Activated naive CD8-positive, alpha-beta T cell treated with anti-CD3 and anti-CD28 coated beads, Interleukin-2, amount 50 U/mL, for 24 hours (primary cell): ENCODE measurements around the gene MED13L.
"Not testable (repeated sequence)": the region's sequence is repeated elsewhere in the genome, so short reads cannot be mapped to it uniquely, and the experiment has no call there.

Experiments used
- ATAC-seq: fragments of 150-1000 bp; cut with Tn5 transposase; one replicate; pipeline ENCODE4 v1.10.0; 2021
- DNase-seq: peaks from one replicate; pipeline ENCODE4 v3.0.0; 2021
- H3K27ac Mint-ChIP-seq: one replicate; pipeline ENCODE4 v1.8.0; 2021; ENCODE audit warnings: mild to moderate bottlenecking, mixed read lengths
- H3K27me3 Mint-ChIP-seq: one replicate; pipeline ENCODE4 v1.8.0; 2021; ENCODE audit warnings: mixed read lengths
- H3K36me3 Mint-ChIP-seq: one replicate; pipeline ENCODE4 v1.8.0; 2021; ENCODE audit warnings: low read depth, mixed read lengths
- H3K4me1 Mint-ChIP-seq: one replicate; pipeline ENCODE4 v1.8.0; 2021; ENCODE audit warnings: mixed read lengths
- H3K4me3 Mint-ChIP-seq: one replicate; pipeline ENCODE4 v1.8.0; 2021; ENCODE audit warnings: mild to moderate bottlenecking, moderate library complexity, mixed read lengths
- H3K9me3 Mint-ChIP-seq: one replicate; pipeline ENCODE4 v1.8.0; 2021; ENCODE audit warnings: mixed read lengths

The MED13L gene

GRCh38 chr12:116259800-116260577 is 17.5 kb downstream of the MED13L start:
- H3K27ac Mint-ChIP-seq: no peak overlapping the region
- no peak overlapping the region for H3K4me3 Mint-ChIP-seq
- no peaks in the 10 kb centered on the region for H3K9me3 Mint-ChIP-seq
- peaks cover 67% of the 10 kb centered on the region for H3K4me1 Mint-ChIP-seq
- no peaks in the 10 kb centered on the region for H3K27me3 Mint-ChIP-seq
- no peak for DNase-seq
- H3K36me3 Mint-ChIP-seq: no peaks in the 10 kb centered on the region
- no peak for ATAC-seq

GRCh38 chr12:116257826-116258225 is 19.7 kb downstream of the MED13L start:
- no peak overlapping the region for H3K27ac Mint-ChIP-seq
- peaks cover 8% of the 10 kb centered on the region for H3K36me3 Mint-ChIP-seq
- DNase-seq (no peak), ATAC-seq (no peak)
- peaks cover 4% of the 10 kb centered on the region for H3K9me3 Mint-ChIP-seq
- H3K4me3 Mint-ChIP-seq: no peak overlapping the region
- peaks cover 81% of the 10 kb centered on the region for H3K4me1 Mint-ChIP-seq
- no peaks in the 10 kb centered on the region for H3K27me3 Mint-ChIP-seq

- Mint-ChIP-seq H3K4me3 (no peak overlapping the region), H3K27ac (no peak overlapping the region), H3K4me1 (peaks cover 78% of the 10 kb centered on the region), H3K27me3 (no peaks in the 10 kb centered on the region), H3K36me3 (peaks cover 12% of the 10 kb centered on the region), H3K9me3 (peaks cover 10% of the 10 kb centered on the region)
- DNase-seq (no peak), ATAC-seq (no peak)
These were observed 20.3 kb downstream of the MED13L start for GRCh38 chr12:116257215-116257614.

GRCh38 chr12:116249938-116250337 is 27.6 kb downstream of the MED13L start:
- ATAC-seq: no peak
- Mint-ChIP-seq H3K27ac (no peak overlapping the region), H3K9me3 (peaks cover 21% of the 10 kb centered on the region), H3K27me3 (no peaks in the 10 kb centered on the region), H3K4me3 (no peak overlapping the region), H3K36me3 (peaks cover 33% of the 10 kb centered on the region), H3K4me1 (peaks cover 64% of the 10 kb centered on the region)
- no peak for DNase-seq

- Mint-ChIP-seq H3K9me3 (peaks cover 21% of the 10 kb centered on the region), H3K4me1 (peaks cover 64% of the 10 kb centered on the region), H3K27ac (peak overlapping the region; percentile 5), H3K27me3 (no peaks in the 10 kb centered on the region), H3K36me3 (peaks cover 30% of the 10 kb centered on the region), H3K4me3 (no peak overlapping the region)
- no peak for DNase-seq
- ATAC-seq: no peak
These were observed 28.6 kb downstream of the MED13L start for GRCh38 chr12:116248930-116249329.

GRCh38 chr12:116248433-116248832 is 29.1 kb downstream of the MED13L start:
- ATAC-seq (no peak), DNase-seq (no peak)
- peaks cover 29% of the 10 kb centered on the region for H3K36me3 Mint-ChIP-seq
- H3K4me1 Mint-ChIP-seq: peaks cover 69% of the 10 kb centered on the region
- H3K9me3 Mint-ChIP-seq: peaks cover 21% of the 10 kb centered on the region
- no peak overlapping the region for H3K27ac Mint-ChIP-seq
- no peaks in the 10 kb centered on the region for H3K27me3 Mint-ChIP-seq
- no peak overlapping the region for H3K4me3 Mint-ChIP-seq

GRCh38 chr12:116247377-116247776 is 30.1 kb downstream of the MED13L start:
- H3K36me3 Mint-ChIP-seq: peaks cover 22% of the 10 kb centered on the region
- peaks cover 13% of the 10 kb centered on the region for H3K9me3 Mint-ChIP-seq
- H3K4me3 Mint-ChIP-seq: no peak overlapping the region
- peaks cover 70% of the 10 kb centered on the region for H3K4me1 Mint-ChIP-seq
- DNase-seq: no peak
- peak; percentile 78 for ATAC-seq
- H3K27ac Mint-ChIP-seq: no peak overlapping the region
- no peaks in the 10 kb centered on the region for H3K27me3 Mint-ChIP-seq

GRCh38 chr12:116246490-116247179 is 30.9 kb downstream of the MED13L start:
- DNase-seq: no peak
- H3K4me3 Mint-ChIP-seq: no peak overlapping the region

GRCh38 chr12:116245189-116245588 is 32.3 kb downstream of the MED13L start:
- no peak for ATAC-seq
- Mint-ChIP-seq H3K9me3 (peaks cover 4% of the 10 kb centered on the region), H3K4me3 (no peak overlapping the region), H3K4me1 (peaks cover 82% of the 10 kb centered on the region), H3K27me3 (no peaks in the 10 kb centered on the region), H3K36me3 (peaks cover 9% of the 10 kb centered on the region), H3K27ac (no peak overlapping the region)
- no peak for DNase-seq

More at GRCh38 chr12:116246490-116247179, 30.9 kb downstream of the MED13L start:
- Mint-ChIP-seq H3K9me3 (peaks cover 6% of the 10 kb centered on the region), H3K27ac (no peak overlapping the region), H3K27me3 (no peaks in the 10 kb centered on the region), H3K36me3 (peaks cover 15% of the 10 kb centered on the region), H3K4me1 (peaks cover 73% of the 10 kb centered on the region)
- no peak for ATAC-seq

GRCh38 chr12:116244474-116245090 is 32.9 kb downstream of the MED13L start:
- Mint-ChIP-seq H3K9me3 (peaks cover 4% of the 10 kb centered on the region), H3K27me3 (no peaks in the 10 kb centered on the region), H3K4me3 (no peak overlapping the region), H3K4me1 (peaks cover 82% of the 10 kb centered on the region), H3K27ac (no peak overlapping the region), H3K36me3 (peaks cover 5% of the 10 kb centered on the region)
- ATAC-seq (no peak), DNase-seq (no peak)

- Mint-ChIP-seq H3K9me3 (no peaks in the 10 kb centered on the region), H3K27me3 (no peaks in the 10 kb centered on the region), H3K4me1 (peaks cover 79% of the 10 kb centered on the region), H3K27ac (peak overlapping the region; percentile 12), H3K36me3 (peaks cover 2% of the 10 kb centered on the region), H3K4me3 (no peak overlapping the region)
- ATAC-seq (peak; percentile 67), DNase-seq (no peak)
These were observed 33.5 kb downstream of the MED13L start for GRCh38 chr12:116244001-116244400.

- no peaks in the 10 kb centered on the region for H3K27me3 Mint-ChIP-seq
- peaks cover 69% of the 10 kb centered on the region for H3K4me1 Mint-ChIP-seq
- no peak overlapping the region for H3K27ac Mint-ChIP-seq
- no peak for DNase-seq
- peaks cover 2% of the 10 kb centered on the region for H3K36me3 Mint-ChIP-seq
- H3K9me3 Mint-ChIP-seq: no peaks in the 10 kb centered on the region
- no peak for ATAC-seq
- no peak overlapping the region for H3K4me3 Mint-ChIP-seq
These were observed 34.8 kb downstream of the MED13L start for GRCh38 chr12:116242740-116243139.

GRCh38 chr12:116241157-116241759 is 36.2 kb downstream of the MED13L start:
- Mint-ChIP-seq H3K9me3 (no peaks in the 10 kb centered on the region), H3K27ac (no peak overlapping the region), H3K36me3 (peaks cover 4% of the 10 kb centered on the region), H3K4me1 (peaks cover 70% of the 10 kb centered on the region), H3K27me3 (no peaks in the 10 kb centered on the region), H3K4me3 (no peak overlapping the region)
- no peak for ATAC-seq
- no peak for DNase-seq

- H3K9me3 Mint-ChIP-seq, H3K27ac Mint-ChIP-seq, ATAC-seq, DNase-seq, H3K4me3 Mint-ChIP-seq, H3K36me3 Mint-ChIP-seq, H3K27me3 Mint-ChIP-seq: not testable (repeated sequence)
- peaks cover 51% of the 10 kb centered on the region for H3K4me1 Mint-ChIP-seq
These were observed 38.8 kb downstream of the MED13L start for GRCh38 chr12:116238570-116239119.
